Mucosa of stomach (tissue), 1 donor: ENCODE measurements around the gene FKBP14.

ENCODE experiments used
- H3K27me3 ChIP-seq: one replicate; pipeline ENCODE4 v1.7.0; 2013; ENCODE audit warnings: mild to moderate bottlenecking, low read length; ENCODE audit not compliant: control insufficient read depth, insufficient read depth
- H3K36me3 ChIP-seq: one replicate; pipeline ENCODE4 v1.7.0; 2013; ENCODE audit warnings: low read length; ENCODE audit not compliant: control insufficient read depth, insufficient read depth
- H3K4me1 ChIP-seq: one replicate; pipeline ENCODE4 v1.7.0; 2013; ENCODE audit warnings: mild to moderate bottlenecking, low read length; ENCODE audit not compliant: control insufficient read depth, insufficient read depth
- H3K4me3 ChIP-seq: one replicate; pipeline ENCODE4 v1.7.0; 2013; ENCODE audit warnings: low read length
- H3K9ac ChIP-seq: one replicate; pipeline ENCODE4 v1.7.0; 2013; ENCODE audit warnings: mild to moderate bottlenecking, low read length, moderate library complexity
- H3K9me3 ChIP-seq: one replicate; pipeline ENCODE4 v1.7.0; 2013; ENCODE audit warnings: mild to moderate bottlenecking, low read length, moderate library complexity; ENCODE audit not compliant: control insufficient read depth
- donor health status: Pancreatic carcinoma.

FKBP14 gene

GRCh38 chr7:30049173-30049572 is 22.7 kb upstream of the FKBP14 start:
- Histone ChIP-seq H3K4me3 (no peak overlapping the region), H3K4me1 (no peaks in the 10 kb centered on the region), H3K9me3 (no peaks in the 10 kb centered on the region), H3K27me3 (no peaks in the 10 kb centered on the region), H3K9ac (no peak overlapping the region), H3K36me3 (no peaks in the 10 kb centered on the region)

GRCh38 chr7:30048582-30048981 is 22.1 kb upstream of the FKBP14 start:
- no peak overlapping the region for H3K9ac ChIP-seq
- H3K9me3 ChIP-seq: no peaks in the 10 kb centered on the region
- H3K4me3 ChIP-seq: no peak overlapping the region
- no peaks in the 10 kb centered on the region for H3K4me1 ChIP-seq
- no peaks in the 10 kb centered on the region for H3K36me3 ChIP-seq
- H3K27me3 ChIP-seq: no peaks in the 10 kb centered on the region

- Histone ChIP-seq H3K9ac (no peak overlapping the region), H3K36me3 (no peaks in the 10 kb centered on the region), H3K9me3 (no peaks in the 10 kb centered on the region), H3K4me3 (no peak overlapping the region), H3K4me1 (no peaks in the 10 kb centered on the region), H3K27me3 (no peaks in the 10 kb centered on the region)
Observed at GRCh38 chr7:30047124-30047523, 20.6 kb upstream of the FKBP14 start.

- H3K4me3 ChIP-seq: no peak overlapping the region
- no peaks in the 10 kb centered on the region for H3K27me3 ChIP-seq
- H3K4me1 ChIP-seq: no peaks in the 10 kb centered on the region
- H3K9ac ChIP-seq: no peak overlapping the region
- no peaks in the 10 kb centered on the region for H3K36me3 ChIP-seq
- no peaks in the 10 kb centered on the region for H3K9me3 ChIP-seq
Observed at GRCh38 chr7:30046127-30046770, 19.7 kb upstream of the FKBP14 start.

GRCh38 chr7:30041526-30042269 is 15.2 kb upstream of the FKBP14 start:
- H3K36me3 ChIP-seq: no peaks in the 10 kb centered on the region
- H3K27me3 ChIP-seq: no peaks in the 10 kb centered on the region
- no peaks in the 10 kb centered on the region for H3K9me3 ChIP-seq

GRCh38 chr7:30040938-30041337 is 14.4 kb upstream of the FKBP14 start:
- Histone ChIP-seq H3K36me3 (no peaks in the 10 kb centered on the region), H3K27me3 (no peaks in the 10 kb centered on the region), H3K9me3 (no peaks in the 10 kb centered on the region), H3K4me3 (no peak overlapping the region), H3K4me1 (no peaks in the 10 kb centered on the region), H3K9ac (no peak overlapping the region)

More at GRCh38 chr7:30041526-30042269, 15.2 kb upstream of the FKBP14 start:
- Histone ChIP-seq H3K9ac (no peak overlapping the region), H3K4me1 (no peaks in the 10 kb centered on the region), H3K4me3 (no peak overlapping the region)

GRCh38 chr7:30038196-30038980 is 11.9 kb upstream of the FKBP14 start:
- Histone ChIP-seq H3K9ac (no peak overlapping the region), H3K36me3 (no peaks in the 10 kb centered on the region), H3K4me3 (no peak overlapping the region), H3K4me1 (no peaks in the 10 kb centered on the region), H3K27me3 (no peaks in the 10 kb centered on the region), H3K9me3 (no peaks in the 10 kb centered on the region)

GRCh38 chr7:30036220-30036619 is 9.7 kb upstream of the FKBP14 start:
- no peak overlapping the region for H3K4me3 ChIP-seq
- H3K4me1 ChIP-seq: peaks cover 4% of the 10 kb centered on the region
- no peaks in the 10 kb centered on the region for H3K27me3 ChIP-seq
- no peak overlapping the region for H3K9ac ChIP-seq
- H3K9me3 ChIP-seq: no peaks in the 10 kb centered on the region
- H3K36me3 ChIP-seq: no peaks in the 10 kb centered on the region

GRCh38 chr7:30034501-30034900 is 8.0 kb upstream of the FKBP14 start:
- no peaks in the 10 kb centered on the region for H3K27me3 ChIP-seq

GRCh38 chr7:30032310-30033125 is 6.0 kb upstream of the FKBP14 start:
- H3K4me3 ChIP-seq: no peak overlapping the region
- no peaks in the 10 kb centered on the region for H3K9me3 ChIP-seq
- H3K27me3 ChIP-seq: no peaks in the 10 kb centered on the region
- H3K9ac ChIP-seq: no peak overlapping the region
- H3K36me3 ChIP-seq: no peaks in the 10 kb centered on the region
- peaks cover 4% of the 10 kb centered on the region for H3K4me1 ChIP-seq

More at GRCh38 chr7:30034501-30034900, 8.0 kb upstream of the FKBP14 start:
- peaks cover 4% of the 10 kb centered on the region for H3K4me1 ChIP-seq
- no peak overlapping the region for H3K9ac ChIP-seq
- no peaks in the 10 kb centered on the region for H3K9me3 ChIP-seq
- H3K4me3 ChIP-seq: no peak overlapping the region
- H3K36me3 ChIP-seq: no peaks in the 10 kb centered on the region

GRCh38 chr7:30029696-30030095 is 3.2 kb upstream of the FKBP14 start:
- peaks cover 4% of the 10 kb centered on the region for H3K4me1 ChIP-seq
- H3K9me3 ChIP-seq: no peaks in the 10 kb centered on the region
- no peaks in the 10 kb centered on the region for H3K36me3 ChIP-seq
- H3K27me3 ChIP-seq: no peaks in the 10 kb centered on the region
- peak overlapping the region; percentile 43 for H3K4me3 ChIP-seq
- H3K9ac ChIP-seq: no peak overlapping the region
